Measurements from ENCODE around the gene SRC.

The SRC gene

GRCh38 chr20:37416848-37417616 lies 71.1 kb downstream of the SRC start:
- no peak for DNase-seq

GRCh38 chr20:37417617-37418467 lies 71.9 kb downstream of the SRC start:
- no peak for DNase-seq

GRCh38 chr20:37418591-37419109 lies 72.7 kb downstream of the SRC start:
- no peak for DNase-seq

GRCh38 chr20:37419307-37419706 lies 73.4 kb downstream of the SRC start:
- DNase-seq = no peak

- DNase-seq = no peak
Measured at GRCh38 chr20:37419774-37420542, 74.0 kb downstream of the SRC start.

- no peak for DNase-seq
Measured at GRCh38 chr20:37420610-37421009, 74.7 kb downstream of the SRC start.

GRCh38 chr20:37421060-37421905 lies 75.3 kb downstream of the SRC start:
- DNase-seq = peak; percentile 9

- DNase-seq = no peak
Measured at GRCh38 chr20:37421988-37422387, 76.0 kb downstream of the SRC start.

DNA sequence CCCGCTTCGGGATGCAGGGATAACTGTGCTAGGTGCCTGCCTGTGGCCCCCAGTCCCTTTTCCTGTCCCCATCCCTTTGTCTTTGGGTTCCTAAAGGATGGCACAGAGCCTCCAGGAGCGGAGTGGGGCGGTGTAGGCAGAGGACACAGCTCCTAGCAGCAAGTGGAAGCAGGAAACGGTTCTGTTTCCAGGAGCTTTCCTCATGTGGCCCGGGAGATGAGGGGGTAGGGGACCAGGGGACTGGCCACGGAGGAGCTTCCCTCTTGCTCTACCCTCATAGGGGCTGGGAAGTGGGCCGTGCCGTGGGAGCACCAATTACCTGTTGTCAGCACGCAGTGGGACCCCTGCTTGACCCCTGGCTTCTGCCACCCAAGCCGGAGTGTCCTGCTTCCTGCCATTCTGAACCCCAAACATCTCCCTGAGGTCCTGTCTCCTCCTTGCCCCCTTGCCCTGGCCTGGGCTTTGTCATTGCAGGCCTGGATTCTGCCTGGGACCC lies 76.9 kb downstream of the SRC start:
- DNase-seq = no peak

DNA sequence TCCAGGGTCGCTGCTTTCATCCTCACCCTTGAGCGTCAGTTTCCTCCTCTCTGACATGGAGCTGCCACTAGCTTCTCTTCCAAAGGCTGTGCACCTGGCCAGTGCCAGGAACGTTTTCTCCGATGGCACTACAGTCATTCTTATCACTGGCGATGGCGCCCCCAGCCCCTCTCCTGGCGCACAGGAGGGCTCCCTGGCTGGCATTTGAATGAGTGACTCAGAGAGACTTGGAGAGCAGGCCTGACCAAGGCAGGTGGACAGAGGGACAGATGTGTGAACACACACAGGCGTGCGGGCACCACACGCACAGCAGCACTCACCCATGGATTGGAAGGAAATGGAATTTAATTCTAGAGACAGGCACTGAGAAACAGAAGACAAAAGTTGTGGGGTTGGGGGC lies 77.6 kb downstream of the SRC start:
- DNase-seq = no peak

DNA sequence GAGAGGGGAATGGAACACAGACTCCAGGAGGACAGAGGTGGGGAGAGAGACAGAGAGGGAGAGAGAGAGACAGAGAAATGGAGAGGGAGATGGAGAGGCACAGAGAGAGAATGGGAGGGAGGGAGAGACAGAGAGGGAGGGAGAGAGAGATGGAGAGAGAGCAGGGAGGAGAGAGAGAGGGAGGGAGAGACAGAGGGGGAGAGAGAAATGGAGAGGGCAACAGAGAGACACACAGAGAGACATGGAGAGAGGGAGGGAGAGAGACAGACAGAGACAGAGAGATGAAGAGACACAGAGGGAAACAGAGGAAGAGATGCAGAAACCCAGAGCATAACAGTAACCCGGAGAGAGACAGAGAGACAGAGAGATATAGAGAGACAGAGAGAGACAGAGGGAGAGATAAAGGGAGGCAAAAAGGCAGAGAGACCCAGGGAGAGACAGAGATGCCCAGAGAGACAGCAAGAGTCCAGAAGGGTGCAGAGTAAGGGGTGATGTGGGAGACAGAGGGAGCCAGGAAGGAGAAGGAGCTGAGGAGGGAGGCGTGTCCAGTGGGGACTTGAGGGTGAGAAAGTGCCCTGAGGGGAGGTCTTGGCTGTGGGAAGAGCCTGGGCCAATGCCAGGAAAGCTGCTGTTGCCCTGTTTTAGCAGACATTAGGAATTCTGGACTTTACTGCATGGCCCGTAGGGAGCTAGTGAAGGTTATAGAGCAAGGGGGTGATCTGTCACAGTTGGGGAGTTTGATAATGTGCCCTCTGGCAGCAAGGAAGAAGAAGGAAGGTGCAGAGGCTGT lies 78.3 kb downstream of the SRC start:
- DNase-seq = no peak

DNA sequence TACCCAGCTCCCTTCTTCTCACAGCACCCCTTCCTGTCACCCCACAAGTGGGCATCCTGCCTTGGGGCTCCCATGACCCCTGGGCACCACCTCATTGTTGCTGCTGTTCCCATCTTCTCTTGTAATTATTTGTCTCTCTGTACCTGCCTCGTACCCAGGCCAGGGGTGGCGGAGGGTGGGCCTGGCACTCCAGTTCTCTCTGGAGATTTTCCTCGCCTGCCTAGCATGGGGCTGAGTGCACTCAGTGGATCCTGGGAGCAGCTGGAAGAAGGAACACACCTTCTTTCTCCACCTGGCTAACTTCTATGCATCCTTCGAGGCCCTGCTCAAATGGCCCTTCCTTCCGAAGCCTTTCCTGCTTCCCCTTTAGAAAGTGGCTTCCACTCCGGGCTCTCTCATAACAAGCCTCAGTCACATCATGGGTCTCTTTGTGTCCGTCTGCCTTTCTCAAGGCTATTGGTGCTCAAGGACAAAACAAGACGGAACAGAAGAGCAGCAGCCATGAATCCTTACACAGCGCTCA lies 79.2 kb downstream of the SRC start:
- DNase-seq = no peak

GRCh38 chr20:37426106-37426505 lies 80.2 kb downstream of the SRC start:
- no peak for DNase-seq

GRCh38 chr20:37426978-37427377 lies 81.0 kb downstream of the SRC start:
- no peak for DNase-seq

GRCh38 chr20:37430044-37430443 lies 84.1 kb downstream of the SRC start:
- DNase-seq = no peak

DNA sequence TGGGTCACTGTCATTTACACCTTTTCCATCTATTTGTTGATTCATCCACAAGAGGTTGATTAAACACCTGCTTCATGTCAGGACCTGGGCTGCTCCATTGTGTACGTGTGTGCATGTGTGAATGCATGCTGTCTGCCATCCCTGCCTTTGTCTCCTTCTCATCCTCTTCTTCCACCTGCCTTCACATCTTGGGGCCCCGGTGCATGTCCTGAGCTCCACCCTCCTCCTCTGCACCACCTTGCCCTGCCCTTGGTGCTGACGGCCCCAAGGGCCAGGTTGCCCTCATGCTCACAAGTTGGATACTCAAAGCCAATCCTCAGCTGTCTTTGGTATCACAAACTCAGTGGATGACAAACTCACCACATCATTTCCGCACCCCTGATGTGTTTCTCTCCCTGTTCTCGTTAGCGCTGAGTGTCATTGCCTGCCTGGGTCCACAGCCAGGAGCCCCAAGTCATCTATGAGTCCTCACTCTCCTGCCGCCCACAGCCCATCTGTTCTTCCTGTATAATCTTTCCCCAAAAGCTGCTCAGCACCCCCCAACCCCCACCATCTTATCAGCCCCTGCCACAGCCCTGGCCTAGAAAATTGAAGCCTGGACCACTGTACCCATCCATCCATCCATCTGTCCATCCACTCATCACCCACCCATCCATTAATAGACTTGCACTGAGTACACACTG lies 85.0 kb downstream of the SRC start:
- no peak for DNase-seq

- DNase-seq = no peak
Measured at GRCh38 chr20:37431786-37432185, 85.8 kb downstream of the SRC start.

GRCh38 chr20:37432606-37433005 lies 86.7 kb downstream of the SRC start:
- no peak for DNase-seq

- DNase-seq = no peak
Measured at GRCh38 chr20:37435607-37436006, 89.7 kb downstream of the SRC start.

DNA sequence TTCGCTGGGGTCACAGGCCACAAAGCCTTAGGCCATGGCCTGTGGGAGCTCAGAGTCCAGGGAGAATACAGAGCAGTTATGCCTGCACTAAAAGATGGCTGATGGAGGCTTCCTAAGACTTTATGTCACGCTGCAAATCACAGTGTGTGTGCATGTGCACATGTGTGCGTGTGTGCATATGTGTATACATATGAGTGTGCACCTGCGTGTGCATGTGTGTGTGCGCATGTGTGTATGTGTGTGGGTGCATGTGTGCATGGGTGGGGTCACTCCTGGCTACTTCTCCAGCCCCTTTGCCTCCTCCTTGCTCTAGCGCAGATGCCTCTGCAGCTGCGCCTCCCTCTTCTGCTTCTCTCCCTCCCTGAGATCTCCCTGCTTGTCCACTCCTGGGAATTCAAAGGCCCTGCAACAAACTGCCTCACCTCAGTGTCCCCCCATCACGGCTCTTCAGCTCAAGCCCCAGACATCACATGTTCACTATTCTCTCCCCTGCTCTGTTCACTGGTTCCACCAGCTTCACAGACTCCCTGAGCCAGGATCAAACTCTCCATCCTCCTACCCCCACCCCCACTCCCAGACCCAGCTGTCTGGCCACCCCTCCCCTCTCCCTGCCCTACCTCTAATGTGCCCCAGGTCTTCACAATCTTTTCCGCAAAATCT lies 90.7 kb downstream of the SRC start:
- DNase-seq = no peak
